B cell (primary cell): ENCODE data around the gene CLDN2.

ENCODE experiments used
- CTCF ChIP-seq: fragments of 200-600 bp; IDR thresholded peaks from one replicate; pipeline ENCODE4 v1.8.0; 2022; ENCODE audit warnings: antibody characterized with exemption, mild to moderate bottlenecking
- EZH2 ChIP-seq: IDR thresholded peaks from 2 replicates; pipeline ENCODE4 v1.6.1; 2012; ENCODE audit warnings: borderline replicate concordance, low read depth, mild to moderate bottlenecking, moderate library complexity, low read length; ENCODE audit not compliant: insufficient read depth, poor library complexity, severe bottlenecking

- TF ChIP-seq CTCF (no peak), EZH2 (no peak)
These were observed 32.8 kb downstream of the CLDN2 start for GRCh38 chrX:106952988-106953387.
